NOMO-1 treated with DMSO at 0.1 percent for 48 hours (cell line): ENCODE results near the gene PTPRR.
"Not testable (repeated sequence)": the region's sequence is repeated elsewhere in the genome, so short reads cannot be mapped to it uniquely, and the experiment has no call there.

Experiments
- DNase-seq: peaks from one replicate; lab custom pipeline; 2025; ENCODE audit not compliant: unreplicated experiment; lab: John Stamatoyannopoulos, UW

The PTPRR gene

GRCh38 chr12:70842942-70843341 lies 77.6 kb downstream of the PTPRR start:
- DNase-seq = no peak

- no peak for DNase-seq
These were observed 78.4 kb downstream of the PTPRR start for GRCh38 chr12:70842136-70842535.

- no peak for DNase-seq
These were observed 79.7 kb downstream of the PTPRR start for GRCh38 chr12:70840656-70841350.

GRCh38 chr12:70839544-70839943 lies 81.0 kb downstream of the PTPRR start:
- DNase-seq = no peak

GRCh38 chr12:70838127-70838526 lies 82.4 kb downstream of the PTPRR start:
- no peak for DNase-seq

GRCh38 chr12:70837026-70837425 lies 83.5 kb downstream of the PTPRR start:
- DNase-seq = no peak

GRCh38 chr12:70835948-70836347 lies 84.6 kb downstream of the PTPRR start:
- DNase-seq = no peak

- DNase-seq = no peak
These were observed 89.0 kb downstream of the PTPRR start for GRCh38 chr12:70831543-70831942.

GRCh38 chr12:70830221-70831061 lies 90.1 kb downstream of the PTPRR start:
- DNase-seq = no peak

GRCh38 chr12:70829070-70829469 lies 91.5 kb downstream of the PTPRR start:
- no peak for DNase-seq

- no peak for DNase-seq
These were observed 92.2 kb downstream of the PTPRR start for GRCh38 chr12:70828351-70828750.

GRCh38 chr12:70826156-70826555 lies 94.4 kb downstream of the PTPRR start:
- DNase-seq = no peak

GRCh38 chr12:70824511-70824910 lies 96.0 kb downstream of the PTPRR start:
- DNase-seq = no peak

GRCh38 chr12:70823182-70823976 lies 97.2 kb downstream of the PTPRR start:
- DNase-seq = no peak

- no peak for DNase-seq
These were observed 98.1 kb downstream of the PTPRR start for GRCh38 chr12:70822412-70822811.

GRCh38 chr12:70815971-70816391 lies 104.6 kb downstream of the PTPRR start:
- DNase-seq = no peak

GRCh38 chr12:70815056-70815455 lies 105.5 kb downstream of the PTPRR start:
- no peak for DNase-seq

- no peak for DNase-seq
These were observed 107.0 kb downstream of the PTPRR start for GRCh38 chr12:70813559-70813958.

GRCh38 chr12:70812136-70812535 lies 108.4 kb downstream of the PTPRR start:
- no peak for DNase-seq

GRCh38 chr12:70809887-70810286 lies 110.7 kb downstream of the PTPRR start:
- DNase-seq = no peak

- DNase-seq = not testable (repeated sequence)
These were observed 112.5 kb downstream of the PTPRR start for GRCh38 chr12:70807993-70808392.

- DNase-seq = no peak
These were observed 113.7 kb downstream of the PTPRR start for GRCh38 chr12:70806827-70807226.
